ENCODE measurements around the gene IFITM2. TPM values are rescaled to one million over a fixed set of nuclear protein-coding genes. Genes with fewer than 3 reads are reported as not detected.

IFITM2 gene
- total and polyA plus RNA-seq, 2 experiments from 2014 or later = 91.2 to 857 TPM

GRCh38 chr11:339963-340362 lies 32.3 kb downstream of the IFITM2 start:
- H3K4me3 ChIP-seq = no peak overlapping the region
- no peaks in the 10 kb centered on the region for H3K27me3 ChIP-seq (ENCODE audit: insufficient read depth)
- peaks cover 8% of the 10 kb centered on the region for H3F3A ChIP-seq (replicated peaks; ENCODE audit: low read depth)
- no peaks in the 10 kb centered on the region for H3K79me2 ChIP-seq (replicated peaks; ENCODE audit: insufficient read depth)
- H3K9me2 ChIP-seq (ENCODE audit: insufficient read depth) = no peaks in the 10 kb centered on the region
- peaks cover 37% of the 10 kb centered on the region for H3K4me1 ChIP-seq (ENCODE audit: insufficient read depth)
- Mint-ChIP-seq H3K27ac (peak overlapping the region; percentile 14; the same call in 1 of the 2 replicates), H3K4me3 (no peak overlapping the region), H3K27me3 (ENCODE audit: insufficient read depth, low read depth, poor library complexity) (peaks cover 22% of the 10 kb centered on the region), H3K4me1 (peaks cover 38% of the 10 kb centered on the region), H3K9me3 (peaks cover 3% of the 10 kb centered on the region; the same call in 2 of the 3 replicates), H3K36me3 (ENCODE audit: low read depth) (no peaks in the 10 kb centered on the region; the same call in 1 of the 3 replicates)
- H3K4me2 ChIP-seq = 0 out of 2 replicates have a peak overlapping the region, but pooled peaks have one; percentile 2
- ATAC-seq (no peak), DNase-seq (ENCODE audit: low spot score) (no peak)
- H3K27ac ChIP-seq (ENCODE audit: low read depth) = peak overlapping the region; percentile 82; the same call in 1 of the 2 replicates
- H4K20me1 ChIP-seq (replicated peaks; ENCODE audit: insufficient read depth) = no peaks in the 10 kb centered on the region
- no peak for TF ChIP-seq ZNF114 (CRISPR knock-in tag; IDR thresholded peaks at IDR 0.05)
- no peak for TF ChIP-seq EZH2phosphoT487 (IDR thresholded peaks at IDR 0.05; ENCODE audit: unreplicated experiment)
- TF ChIP-seq REST (IDR thresholded peaks at IDR 0.05; ENCODE audit: unreplicated experiment) = no peak
- no peak for TF ChIP-seq CTCF (conservative IDR thresholded peaks at IDR 0.05; ENCODE audit: low read depth in 2 of 2)
- TF ChIP-seq ETS1 (IDR thresholded peaks at IDR 0.05) = no peak
- no peak for TF ChIP-seq ZNF462 (CRISPR knock-in tag; IDR thresholded peaks at IDR 0.05)
- H2AFZ ChIP-seq = no peak overlapping the region
- no peaks in the 10 kb centered on the region for H3K36me3 ChIP-seq (ENCODE audit: insufficient read depth)
